Left ventricle myocardium superior (tissue), 1 donor: ENCODE data around the gene KIAA1328. TPM values are rescaled to one million over a fixed set of nuclear protein-coding genes. Genes with fewer than 3 reads are reported as not detected.
"Not testable (repeated sequence)": the region's sequence is repeated elsewhere in the genome, so short reads cannot be mapped to it uniquely, and the experiment has no call there.

Experiments used
- ATAC-seq: fragments of 200-7000 bp; cut with Tn5 transposase; one replicate; pipeline ENCODE4 v1.9.1; 2020; ENCODE audit warnings: mild to moderate bottlenecking, moderate library complexity
- DNase-seq: peaks from one replicate; pipeline ENCODE4 v3.0.0-alpha.2; 2020
- intact Hi-C: fragments of 100-400 bp; cut with micrococcal nuclease; formaldehyde crosslinking; loops from one replicate; pipeline ENCODE4 v1.11.0; 2022
- total RNA-seq: library from RNA; stranded (reverse); fragmentation: NEBNext Ultra II Directional; extraction: Animal tissue kit (Norgen Biotek cat#: 25700); gene quantifications from one replicate; pipeline ENCODE4 v1.2.1, GENCODE V29; 2021
- donor health status: DM: no; HTN: yes; CAD: no; lungs with severe emphysema.

Gene KIAA1328
- total RNA-seq, 1 donor from 2014 or later = 3.4 TPM

- no peak for ATAC-seq
- intact Hi-C loops = no loop called here
- no peak for DNase-seq
Observed at GRCh38 chr18:37064187-37064586, 235.3 kb downstream of the KIAA1328 start.

- intact Hi-C loops = no loop called here
- DNase-seq = no peak
Observed at GRCh38 chr18:37065254-37065653, 236.3 kb downstream of the KIAA1328 start.

GRCh38 chr18:37084912-37085311 is 256.0 kb downstream of the KIAA1328 start:
- intact Hi-C loops = no loop called here
- no peak for ATAC-seq
- DNase-seq = no peak

More at GRCh38 chr18:37065254-37065653, 236.3 kb downstream of the KIAA1328 start:
- no peak for ATAC-seq

GRCh38 chr18:37085362-37085761 is 256.4 kb downstream of the KIAA1328 start:
- no peak for ATAC-seq
- DNase-seq = no peak
- intact Hi-C loops = no loop called here

GRCh38 chr18:37107748-37108522 is 279.0 kb downstream of the KIAA1328 start:
- ATAC-seq (no peak), DNase-seq (no peak)
- intact Hi-C loops = no loop called here

DNA sequence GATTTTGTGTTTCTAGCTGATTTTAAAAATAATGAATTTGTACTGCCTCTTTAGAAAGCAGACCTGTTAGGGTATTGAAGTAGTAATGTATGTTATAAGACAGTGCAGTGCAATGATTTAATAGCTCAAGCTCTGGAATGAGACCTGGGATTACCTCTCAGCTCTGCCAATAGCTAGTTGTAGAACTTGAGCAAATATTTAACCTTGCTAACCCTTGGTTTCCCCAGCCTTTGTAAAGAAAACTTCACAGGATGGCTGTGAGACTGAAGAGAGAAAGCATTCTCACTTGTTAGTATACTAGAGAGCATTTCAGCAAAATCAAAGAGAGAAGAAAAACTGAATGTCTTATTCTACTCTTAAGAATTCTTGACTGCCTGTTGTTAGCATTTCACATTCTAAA is 293.9 kb downstream of the KIAA1328 start:
- intact Hi-C loops = no loop called here
- ATAC-seq = no peak
- DNase-seq = no peak

- ATAC-seq = no peak
- DNase-seq = no peak
- intact Hi-C loops = no loop called here
Observed at GRCh38 chr18:37124516-37124915, 295.6 kb downstream of the KIAA1328 start.

- no peak for DNase-seq
- intact Hi-C loops = no loop called here
- ATAC-seq = no peak
Observed at GRCh38 chr18:37135177-37135576, 306.2 kb downstream of the KIAA1328 start.

- intact Hi-C loops = no loop called here
- ATAC-seq = no peak
Observed at GRCh38 chr18:37138456-37138855, 309.5 kb downstream of the KIAA1328 start.

GRCh38 chr18:37139876-37140275 is 310.9 kb downstream of the KIAA1328 start:
- DNase-seq (no peak), ATAC-seq (no peak)
- intact Hi-C loops = no loop called here

More at GRCh38 chr18:37138456-37138855, 309.5 kb downstream of the KIAA1328 start:
- DNase-seq = no peak

- intact Hi-C loops = no loop called here
- no peak for ATAC-seq
- no peak for DNase-seq
Observed at GRCh38 chr18:37144921-37145320, 316.0 kb downstream of the KIAA1328 start.

GRCh38 chr18:37156330-37156942 is 327.5 kb downstream of the KIAA1328 start:
- intact Hi-C loops = no loop called here
- no peak for ATAC-seq

DNA sequence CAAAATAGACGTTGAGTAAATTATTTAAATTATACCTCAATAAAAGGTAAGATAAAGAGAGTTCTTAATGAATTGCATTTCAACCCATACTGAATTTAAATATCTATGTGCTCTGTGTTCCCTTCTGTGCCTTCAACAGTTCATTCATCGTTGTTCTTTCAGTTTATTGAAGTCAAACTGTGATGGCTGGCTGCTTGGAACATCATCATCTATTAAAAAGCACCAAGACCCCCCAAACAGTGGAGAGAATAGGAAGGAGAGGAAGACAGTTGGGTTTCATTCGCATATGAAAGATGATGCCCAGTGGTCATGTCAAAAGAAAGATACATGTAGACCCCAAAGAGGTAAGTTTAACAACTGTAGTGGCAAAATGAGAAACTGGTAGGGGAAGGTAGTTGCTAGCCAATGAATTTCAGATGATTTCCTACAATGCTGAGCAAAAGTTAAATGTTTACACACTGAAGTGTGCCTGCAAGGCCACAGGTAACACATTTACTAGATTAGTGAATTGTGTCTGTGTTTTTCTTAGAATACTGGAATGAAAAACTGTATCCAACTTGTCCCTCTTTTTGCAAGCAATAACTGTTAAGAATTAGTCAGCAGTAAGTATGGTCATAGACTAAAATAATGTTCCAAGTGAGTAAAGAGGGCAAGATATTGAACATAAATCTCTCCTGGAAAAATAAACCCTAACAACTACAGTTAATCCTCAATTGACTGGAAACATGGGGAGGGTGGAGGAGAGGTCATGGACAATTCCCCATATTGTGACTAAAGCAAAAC is 331.3 kb downstream of the KIAA1328 start:
- intact Hi-C loops = no loop called here
- DNase-seq (no peak), ATAC-seq (no peak)

More at GRCh38 chr18:37156330-37156942, 327.5 kb downstream of the KIAA1328 start:
- no peak for DNase-seq

GRCh38 chr18:37161491-37161890 is 332.6 kb downstream of the KIAA1328 start:
- intact Hi-C loops = no loop called here
- DNase-seq (no peak), ATAC-seq (no peak)

GRCh38 chr18:37162551-37162950 is 333.6 kb downstream of the KIAA1328 start:
- ATAC-seq = no peak
- DNase-seq = no peak
- intact Hi-C loops = no loop called here

- DNase-seq (no peak), ATAC-seq (no peak)
- intact Hi-C loops = no loop called here
Observed at GRCh38 chr18:37163119-37163518, 334.2 kb downstream of the KIAA1328 start.

- intact Hi-C loops = no loop called here
- DNase-seq (no peak), ATAC-seq (no peak)
Observed at GRCh38 chr18:37166491-37166890, 337.6 kb downstream of the KIAA1328 start.

- ATAC-seq, intact Hi-C loops: not testable (repeated sequence)
Observed at GRCh38 chr18:37166966-37167365, 338.0 kb downstream of the KIAA1328 start.

GRCh38 chr18:37170984-37171383 is 342.1 kb downstream of the KIAA1328 start:
- intact Hi-C loops = no loop called here
- DNase-seq = no peak
- ATAC-seq = no peak

More at GRCh38 chr18:37166966-37167365, 338.0 kb downstream of the KIAA1328 start:
- not testable (repeated sequence) for DNase-seq

DNA sequence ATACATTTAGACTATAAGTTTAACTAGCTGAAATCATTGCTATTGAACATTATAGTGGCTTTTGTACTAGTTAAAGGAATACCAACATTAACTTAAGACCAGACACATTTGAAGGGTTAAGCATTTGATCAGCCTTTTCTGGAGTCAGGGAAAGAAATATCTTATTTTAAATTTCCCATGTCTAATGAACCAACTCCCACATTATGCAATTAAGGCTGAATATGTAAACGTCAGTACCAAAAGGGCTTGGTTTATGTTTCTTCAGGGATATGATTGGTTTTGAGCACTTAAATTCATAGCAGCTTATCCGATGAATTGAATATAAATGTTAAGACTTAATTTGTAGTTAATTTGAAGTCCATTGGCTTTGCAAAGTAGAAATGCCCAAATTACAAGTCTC is 344.5 kb downstream of the KIAA1328 start:
- DNase-seq = no peak
- intact Hi-C loops = no loop called here
- no peak for ATAC-seq
